ENCODE measurements around the gene DDR2.
"Not testable (repeated sequence)": the region's sequence is repeated elsewhere in the genome, so short reads cannot be mapped to it uniquely, and the experiment has no call there.

Gene DDR2

DNA sequence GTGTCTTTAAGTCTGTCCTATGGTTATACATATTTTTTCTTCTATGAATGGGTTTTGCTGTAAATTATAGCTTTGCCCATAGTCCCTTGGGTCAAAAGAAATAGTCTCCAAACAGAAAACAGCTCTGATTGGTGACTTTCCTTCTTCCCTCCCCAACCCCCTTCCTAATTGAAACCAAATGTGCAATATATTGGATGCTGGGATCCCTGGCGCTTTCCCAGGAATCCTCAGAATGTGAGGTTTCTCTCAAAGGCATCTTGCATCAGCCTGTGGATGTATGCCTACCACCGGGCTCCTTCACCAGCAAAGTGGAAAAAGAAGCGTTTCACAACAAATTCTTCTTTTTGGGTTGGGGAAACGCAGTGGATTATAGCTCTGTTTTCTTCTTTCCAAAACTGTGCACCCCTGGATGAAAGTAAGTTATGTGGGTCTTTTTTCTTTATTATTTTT lies at the start of gene DDR2:
Gene DDR2, plus strand, starts transcription at position 248 of the 450 bp plus-strand sequence. CDS start 86,600 bp downstream, outside the sequence.
- DNase-seq (ENCODE audit: low read depth in 2 of 2) = no peak

DNA sequence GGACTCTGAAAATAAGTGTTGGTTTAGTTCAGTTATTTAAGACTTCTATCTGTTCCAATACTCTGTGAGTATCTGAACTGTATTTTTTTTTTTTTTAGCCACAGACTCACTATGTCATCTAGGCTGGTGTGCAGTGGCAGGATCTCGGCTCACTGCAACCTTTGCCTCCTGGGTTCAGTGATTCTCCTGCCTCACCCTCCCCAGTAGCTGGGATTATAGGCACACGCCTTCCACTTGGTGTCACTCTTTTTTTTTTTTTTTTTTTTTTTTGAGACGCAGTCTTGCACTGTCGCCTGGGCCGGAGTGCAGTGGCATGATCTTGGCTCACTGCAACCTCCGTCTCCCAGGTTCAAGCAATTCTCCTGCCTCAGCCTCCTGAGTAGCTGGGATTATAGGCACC lies 49.4 kb upstream of the DDR2 start:
- not testable (repeated sequence) for DNase-seq (ENCODE audit: low read depth in 2 of 2)

DNA sequence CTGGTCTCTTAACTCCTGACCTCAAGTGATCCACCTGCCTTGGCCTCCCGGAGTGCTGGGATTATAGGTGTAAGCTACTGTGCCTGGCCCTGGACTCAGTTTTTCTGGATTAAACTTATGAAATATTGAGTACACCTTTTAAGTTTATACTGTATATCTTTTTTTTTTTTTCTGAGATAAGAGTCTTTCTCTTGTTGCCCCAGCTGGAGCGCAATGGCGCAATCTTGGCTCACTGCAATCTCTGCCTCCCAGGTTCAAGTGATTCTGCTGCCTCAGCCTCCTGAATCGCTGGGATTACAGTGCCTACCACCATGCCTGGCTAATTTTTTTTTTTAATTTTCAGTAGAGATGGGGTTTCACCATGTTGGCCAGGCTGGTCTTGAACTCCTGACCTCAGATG lies 47.2 kb upstream of the DDR2 start:
- not testable (repeated sequence) for DNase-seq (ENCODE audit: low read depth in 2 of 2)

DNA sequence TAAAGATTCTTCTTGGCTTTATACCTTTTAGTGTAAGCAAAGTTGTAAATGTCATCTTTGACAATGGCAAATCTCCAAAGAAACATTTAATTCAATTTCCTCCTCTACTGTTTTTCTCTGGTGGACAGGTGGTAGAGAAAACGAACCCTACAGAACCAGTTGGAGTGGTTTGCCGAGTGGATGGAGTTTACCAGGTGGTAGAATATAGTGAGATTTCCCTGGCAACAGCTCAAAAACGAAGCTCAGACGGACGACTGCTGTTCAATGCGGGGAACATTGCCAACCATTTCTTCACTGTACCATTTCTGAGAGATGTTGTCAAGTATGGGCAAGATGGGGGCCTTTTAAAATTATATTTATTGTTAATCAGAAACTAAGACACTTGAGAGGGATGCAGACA lies 44.9 kb upstream of the DDR2 start:
- DNase-seq (ENCODE audit: low read depth in 2 of 2) = no peak

DNA sequence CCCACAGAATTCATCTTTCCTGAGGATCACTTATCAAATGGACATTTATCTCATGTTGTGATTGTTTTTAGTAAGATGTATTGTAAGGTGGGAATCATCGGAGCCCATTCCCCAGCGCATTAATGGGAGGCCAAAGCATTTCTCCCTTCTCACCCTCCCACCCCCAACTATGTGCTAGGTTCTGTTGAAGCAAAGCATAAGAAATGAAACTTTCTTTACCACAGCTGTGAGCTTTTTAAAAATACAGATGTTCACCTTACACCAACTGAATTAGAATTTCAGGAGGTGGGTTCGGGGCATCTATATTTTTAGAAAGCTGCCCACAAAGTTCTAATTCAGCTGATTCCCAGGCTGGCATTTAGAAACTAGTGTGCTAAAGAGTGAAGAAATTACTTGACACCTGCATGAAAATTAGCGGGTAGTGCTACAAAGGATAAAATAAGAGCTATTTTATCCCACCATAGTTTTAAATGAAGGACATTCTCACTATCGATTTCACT lies 44.5 kb upstream of the DDR2 start:
- DNase-seq (ENCODE audit: low read depth in 2 of 2) = no peak

DNA sequence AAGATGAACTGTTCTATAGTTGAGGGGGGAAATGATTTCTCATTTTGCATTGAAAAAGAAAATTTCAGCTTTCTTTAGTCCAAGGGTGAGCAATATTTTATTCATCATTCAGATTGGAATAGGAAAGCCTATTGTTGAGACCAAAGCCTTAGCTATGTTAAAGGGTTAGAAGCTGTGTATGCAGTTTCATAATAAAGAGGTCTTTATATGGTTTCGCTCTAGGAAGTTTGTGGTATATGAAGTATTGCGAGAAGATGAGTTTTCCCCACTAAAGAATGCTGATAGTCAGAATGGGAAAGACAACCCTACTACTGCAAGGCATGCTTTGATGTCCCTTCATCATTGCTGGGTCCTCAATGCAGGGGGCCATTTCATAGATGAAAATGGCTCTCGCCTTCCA lies 42.2 kb upstream of the DDR2 start:
- DNase-seq (ENCODE audit: low read depth in 2 of 2) = no peak

DNA sequence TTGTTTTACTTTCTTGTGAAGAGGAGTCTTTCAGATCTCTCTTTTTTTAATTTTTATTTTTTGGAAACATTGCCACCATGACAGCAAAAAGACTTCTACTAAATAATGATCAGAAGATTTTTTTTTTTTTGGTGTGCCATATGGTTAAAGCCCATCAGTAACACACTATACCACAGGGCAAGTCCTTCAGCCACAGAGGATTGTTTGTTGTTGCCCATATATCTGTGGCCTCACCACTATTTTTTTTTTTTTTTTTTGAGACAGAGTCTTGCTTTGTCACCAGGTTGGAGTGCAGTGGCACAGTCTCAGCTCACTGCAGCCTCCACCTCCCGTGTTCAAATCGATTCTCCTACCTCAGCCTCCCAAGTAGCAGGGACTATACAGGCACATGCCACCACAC lies 41.6 kb upstream of the DDR2 start:
- DNase-seq (ENCODE audit: low read depth in 2 of 2) = no peak

DNA sequence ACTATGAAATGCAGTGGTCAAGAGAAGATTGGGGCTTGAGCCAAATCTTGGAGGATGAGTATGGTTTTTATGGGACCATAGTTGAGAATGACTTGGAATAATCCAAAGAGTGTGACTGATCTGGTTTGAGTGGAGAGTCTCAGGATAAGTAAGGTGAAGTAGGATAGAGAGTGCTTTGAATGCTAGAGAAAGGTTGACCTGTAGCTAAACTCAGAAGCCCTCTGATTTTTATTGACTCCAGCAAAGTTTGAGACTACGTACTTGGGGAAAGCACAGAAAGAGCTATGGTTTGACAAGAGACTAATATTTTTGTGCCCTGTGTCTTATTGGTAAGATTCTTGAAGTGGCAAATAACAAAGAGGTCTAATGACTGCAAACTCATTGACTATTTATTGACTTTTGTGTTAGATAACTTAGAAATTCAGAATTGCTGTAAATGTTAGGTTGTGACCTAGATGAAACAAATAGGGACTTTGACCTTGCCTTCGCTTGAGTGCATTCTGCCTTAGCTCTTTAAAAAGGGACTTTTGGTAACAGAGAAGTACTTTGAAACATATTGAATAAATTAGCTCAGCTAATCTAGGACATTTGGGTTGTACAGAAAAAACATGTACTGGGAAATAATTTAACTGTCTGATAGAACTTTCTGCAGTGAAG lies 35.6 kb upstream of the DDR2 start:
- no peak for DNase-seq (ENCODE audit: low read depth in 2 of 2)

DNA sequence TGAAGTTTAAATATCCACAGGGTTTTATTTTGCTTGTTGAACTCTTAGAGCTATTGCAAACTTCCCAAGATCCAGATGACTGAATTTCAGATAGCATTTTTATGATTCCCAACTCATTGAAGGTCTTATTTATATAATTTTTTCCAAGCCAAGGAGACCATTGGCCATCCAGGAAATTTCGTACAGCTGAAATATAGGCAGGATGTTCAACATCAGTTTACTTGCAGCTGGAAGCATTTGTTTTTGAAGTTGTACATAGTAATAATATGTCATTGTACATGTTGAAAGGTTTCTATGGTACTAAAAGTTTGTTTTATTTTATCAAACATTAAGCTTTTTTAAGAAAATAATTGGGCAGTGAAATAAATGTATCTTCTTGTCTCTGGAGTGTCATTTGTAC lies 32.8 kb upstream of the DDR2 start:
- DNase-seq (ENCODE audit: low read depth in 2 of 2) = no peak

DNA sequence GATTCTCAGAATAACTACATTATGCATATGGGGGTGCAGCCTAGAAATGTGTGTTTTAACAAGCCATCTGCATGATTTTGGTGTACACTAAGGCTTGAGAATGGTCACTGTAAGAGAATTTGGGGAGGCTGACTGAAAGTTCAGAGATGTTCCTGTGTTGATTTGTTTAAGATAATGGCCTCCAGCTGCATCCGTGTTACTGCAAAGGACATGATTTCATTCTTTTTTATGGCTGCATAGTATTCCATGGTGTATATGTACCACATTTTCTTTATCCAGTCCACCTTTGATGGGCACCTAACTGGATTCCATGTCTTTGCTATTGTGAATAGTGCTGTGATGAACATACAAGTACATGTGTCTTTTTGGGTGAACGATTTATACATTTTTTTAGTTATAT lies 29.1 kb upstream of the DDR2 start:
- not testable (repeated sequence) for DNase-seq (ENCODE audit: low read depth in 2 of 2)

DNA sequence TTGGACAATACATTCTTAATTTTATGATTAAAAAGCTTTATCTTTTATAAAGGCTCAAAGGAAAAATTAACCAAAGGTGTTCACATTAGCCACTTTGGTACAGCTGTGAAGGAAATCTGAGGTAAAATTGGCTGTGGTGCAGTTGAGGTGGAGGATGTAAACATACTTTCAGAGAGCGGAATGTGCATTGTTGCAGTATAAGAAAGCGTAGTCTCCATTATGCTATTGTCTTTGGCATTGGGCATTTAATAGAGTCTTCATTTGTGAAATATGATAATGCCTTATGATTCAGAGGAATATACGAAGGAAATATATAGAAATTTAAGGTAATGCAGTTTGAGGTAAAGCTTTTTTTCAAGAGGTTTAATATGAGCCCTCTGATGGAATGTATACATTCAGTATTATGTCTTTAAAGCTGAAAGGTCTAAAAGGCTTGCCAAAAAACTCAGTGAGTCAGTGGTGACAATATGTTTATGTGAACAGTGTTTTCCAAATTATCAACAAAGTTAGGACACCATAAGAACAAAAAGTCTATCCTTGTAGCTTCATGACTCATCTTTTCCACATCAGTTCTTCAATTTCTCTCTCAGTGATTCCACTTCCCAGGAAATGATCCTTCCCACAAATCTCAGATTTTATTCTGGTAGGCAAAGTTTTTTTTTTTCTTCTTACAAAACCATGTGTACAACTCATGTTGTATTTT lies 26.9 kb upstream of the DDR2 start:
- no peak for DNase-seq (ENCODE audit: low read depth in 2 of 2)

DNA sequence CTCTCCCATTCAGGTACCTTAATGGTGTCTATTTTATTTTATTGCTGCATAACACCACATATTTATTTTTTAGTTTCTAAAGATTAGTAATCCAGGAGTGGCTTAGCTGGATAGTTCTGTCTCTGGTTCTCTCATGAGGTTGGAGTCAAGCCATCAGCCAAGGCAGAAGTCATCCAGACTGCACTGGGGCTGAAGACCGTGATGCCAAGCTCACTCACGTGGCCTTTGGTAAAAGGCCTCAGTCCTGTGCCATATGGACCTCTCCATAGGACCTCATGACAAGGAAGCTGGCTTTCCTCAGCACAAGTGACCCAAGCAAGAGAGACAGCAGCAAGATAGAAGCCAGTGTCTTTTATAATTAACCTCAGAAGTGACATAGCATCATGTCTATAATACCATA lies 23.0 kb upstream of the DDR2 start:
- DNase-seq (ENCODE audit: low read depth in 2 of 2) = no peak

DNA sequence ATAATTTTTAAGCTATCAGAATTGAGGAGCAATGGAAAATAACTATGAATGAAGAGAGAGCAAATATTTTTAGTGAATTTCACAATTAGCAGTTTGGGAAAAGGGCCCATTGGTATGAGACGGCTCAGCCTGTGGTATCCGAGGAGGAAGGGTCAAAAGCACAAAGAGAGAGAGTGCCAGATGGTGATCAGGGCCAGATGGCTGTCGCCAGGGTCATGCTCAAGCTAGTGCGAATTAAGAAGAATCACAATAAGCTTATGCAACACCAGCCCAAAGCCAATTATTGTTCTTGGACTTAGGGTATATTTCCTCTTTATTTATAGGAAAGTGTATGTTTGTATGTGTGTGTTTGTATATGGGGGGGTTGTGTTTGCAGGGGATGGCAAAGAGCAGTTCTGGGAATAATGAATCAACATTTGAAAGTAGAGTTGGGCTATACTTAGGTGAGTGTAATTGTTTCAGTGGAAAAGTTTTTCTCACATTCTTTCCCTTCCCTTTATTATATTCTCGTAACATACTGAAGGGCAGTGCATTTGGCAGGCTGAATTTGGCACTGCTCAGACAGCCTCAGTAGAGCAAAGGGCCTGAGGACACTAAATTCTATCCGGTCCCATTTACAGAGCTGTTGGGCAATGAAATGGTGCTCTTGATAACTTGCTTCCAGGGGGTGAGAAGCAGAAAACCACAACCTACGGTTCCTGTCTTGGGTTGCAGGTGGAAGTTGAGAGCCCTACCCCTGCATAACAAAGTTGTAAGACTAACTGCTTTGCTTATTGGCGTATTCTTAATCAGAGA lies 19.5 kb upstream of the DDR2 start:
- DNase-seq (ENCODE audit: low read depth in 2 of 2) = no peak

DNA sequence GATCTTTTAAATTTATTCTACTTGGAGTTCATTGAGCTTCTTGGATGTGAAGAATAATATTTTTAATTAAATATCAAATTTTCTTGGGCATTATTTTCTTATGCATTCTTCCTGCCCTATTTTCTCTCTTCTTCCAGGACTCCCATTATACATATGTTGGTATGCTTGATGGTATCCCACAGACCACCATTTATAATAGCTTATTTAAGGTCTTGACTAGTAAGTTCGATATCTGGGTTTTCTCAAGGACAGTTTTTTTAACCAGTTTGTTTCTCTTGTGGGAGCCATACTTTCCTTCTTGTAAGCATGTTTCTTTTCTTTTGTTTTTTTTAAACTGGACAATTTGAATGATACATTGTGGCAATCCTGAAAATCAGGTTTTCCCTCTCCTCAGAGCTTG lies 15.4 kb upstream of the DDR2 start:
- DNase-seq (ENCODE audit: low read depth in 2 of 2) = no peak

DNA sequence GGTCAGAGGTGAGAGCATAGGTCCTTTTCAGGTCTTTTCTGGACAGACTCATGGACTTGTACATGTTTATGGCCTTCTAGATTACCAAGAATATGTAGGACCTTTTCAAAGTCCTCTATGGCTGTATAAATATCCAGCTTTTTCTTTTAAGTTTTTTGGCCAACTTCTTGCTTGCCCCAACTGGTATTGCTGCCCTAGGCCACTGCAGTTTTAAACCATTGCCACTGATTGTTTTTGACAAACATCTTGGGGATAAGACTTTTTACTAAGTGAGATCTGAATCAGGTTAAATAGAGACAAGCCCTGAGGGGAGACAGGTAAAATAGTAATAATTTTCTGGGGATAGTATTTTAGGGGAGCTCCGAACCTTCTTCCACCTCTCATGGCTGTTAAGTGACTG lies 14.8 kb upstream of the DDR2 start:
- no peak for DNase-seq (ENCODE audit: low read depth in 2 of 2)

DNA sequence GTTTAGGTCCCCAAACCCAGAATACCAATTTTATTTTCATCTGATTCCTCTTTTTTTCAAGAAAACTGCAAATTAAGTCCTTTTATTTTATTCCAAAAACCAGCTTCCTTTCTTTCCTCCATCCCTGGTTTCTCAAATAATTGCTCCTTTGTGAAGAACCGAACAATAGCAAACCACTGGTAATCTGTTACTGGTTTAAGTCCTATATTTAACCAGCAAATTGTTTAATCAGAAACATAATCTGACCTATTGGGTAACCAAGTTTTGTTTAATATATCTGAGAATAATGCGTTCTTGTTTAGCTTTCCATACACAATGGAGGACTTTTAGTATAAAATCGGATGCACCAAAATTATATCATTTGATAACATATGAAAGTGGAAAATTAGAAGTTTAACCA lies 13.2 kb upstream of the DDR2 start:
- no peak for DNase-seq (ENCODE audit: low read depth in 2 of 2)

DNA sequence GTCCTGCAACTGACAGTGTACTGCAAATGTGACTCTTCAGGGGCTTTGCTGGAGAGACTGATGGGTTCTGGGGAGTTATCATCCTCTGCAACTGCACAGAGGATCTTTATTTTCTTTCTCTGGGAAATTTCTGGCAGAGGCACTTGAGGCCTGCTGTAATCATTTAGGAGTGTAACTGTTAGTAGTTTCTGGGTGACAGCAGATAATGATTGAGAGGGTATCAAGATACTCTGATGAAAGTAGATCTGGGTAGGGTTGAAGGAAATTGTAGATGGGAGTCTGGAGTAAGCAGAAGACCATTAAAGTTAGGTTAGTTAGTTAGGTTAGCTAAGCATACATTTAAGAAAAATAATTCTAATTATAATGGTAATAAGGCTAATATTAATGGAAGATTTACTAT lies 11.0 kb upstream of the DDR2 start:
- no peak for DNase-seq (ENCODE audit: low read depth in 2 of 2)

DNA sequence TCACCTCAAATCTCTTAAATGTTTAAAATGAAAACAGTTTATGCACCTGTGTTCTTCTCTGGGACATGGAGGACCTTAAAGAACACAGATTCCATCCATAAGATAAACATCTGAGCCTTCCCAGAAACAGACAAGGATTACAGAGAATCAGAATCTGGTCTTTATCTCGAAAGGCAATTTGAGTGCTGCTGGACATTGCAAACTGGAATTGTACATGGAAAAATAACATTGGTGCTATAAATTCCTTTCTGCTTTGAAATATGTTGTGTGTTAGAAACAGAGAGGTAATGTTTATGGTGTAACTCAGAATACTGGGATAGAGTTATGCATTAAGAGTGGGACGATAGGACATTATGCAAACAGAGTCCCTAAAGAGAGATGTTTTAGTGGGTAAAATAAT lies 6.6 kb upstream of the DDR2 start:
- no peak for DNase-seq (ENCODE audit: low read depth in 2 of 2)

DNA sequence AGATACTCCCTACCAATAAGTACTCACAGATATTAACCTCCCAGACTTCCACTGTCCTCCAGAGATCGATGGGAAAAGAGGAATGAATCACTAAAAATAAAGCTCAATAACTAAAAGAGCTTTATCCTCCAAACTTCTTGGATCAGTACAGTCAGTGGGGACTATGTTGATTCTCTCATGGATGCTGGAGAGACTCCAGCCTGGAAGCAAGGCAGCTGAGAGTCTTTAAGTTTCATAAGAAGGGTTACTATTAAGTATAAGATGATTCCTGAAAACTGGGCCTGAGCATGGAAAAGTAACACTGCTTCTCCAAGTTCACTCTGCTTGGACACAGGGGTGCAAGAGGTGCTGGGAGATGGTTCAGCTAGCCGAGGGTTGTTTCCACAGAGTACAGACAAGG lies 6.2 kb upstream of the DDR2 start:
- DNase-seq (ENCODE audit: low read depth in 2 of 2) = no peak

DNA sequence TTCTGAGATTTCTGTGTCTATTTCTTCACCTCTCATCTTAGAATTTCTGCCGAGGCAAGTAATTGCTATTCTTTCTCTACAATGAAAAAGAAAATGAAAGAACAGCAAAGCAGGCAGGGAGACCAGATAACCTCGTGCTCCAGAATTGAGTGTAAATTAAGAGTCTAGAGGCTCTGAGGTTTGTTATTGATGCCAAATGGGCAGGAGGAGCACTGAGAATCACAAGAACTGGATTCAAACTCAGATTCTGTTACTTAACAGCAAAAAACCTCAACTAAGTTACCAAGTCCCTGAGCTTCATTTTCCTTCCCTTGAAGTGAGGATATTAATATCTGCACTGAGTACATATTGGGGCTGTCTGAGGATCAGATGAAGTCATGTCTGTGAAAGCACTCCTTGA lies 5.5 kb upstream of the DDR2 start:
- no peak for DNase-seq (ENCODE audit: low read depth in 2 of 2)

DNA sequence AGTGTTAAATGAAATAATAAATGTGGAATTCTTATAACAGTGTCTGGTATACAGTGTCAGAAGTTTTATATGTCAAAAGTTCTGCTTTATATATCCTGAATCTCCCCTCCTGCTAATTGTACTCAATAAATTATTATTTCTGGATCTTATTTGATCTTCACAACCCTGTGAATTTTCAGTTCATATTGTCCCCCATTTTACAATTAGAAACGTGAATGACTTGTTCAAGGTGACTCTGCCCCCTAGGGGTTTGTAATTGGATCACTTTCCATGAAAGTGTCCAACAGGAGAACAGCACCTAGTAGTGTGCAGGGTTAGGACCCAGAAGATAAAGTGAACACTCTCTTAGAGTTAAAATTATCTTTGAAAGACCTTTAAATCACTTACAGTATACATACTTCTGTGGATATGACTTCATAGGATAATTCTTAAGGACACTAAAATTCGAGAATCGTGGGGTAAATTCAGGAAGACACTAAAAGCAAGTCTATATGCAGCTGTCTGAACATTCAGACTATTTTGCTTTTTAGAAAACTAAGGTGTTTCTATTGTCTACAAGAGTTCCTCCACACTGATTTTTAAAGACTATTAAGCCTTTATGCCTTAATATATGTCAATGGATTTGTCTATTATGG lies 4.5 kb upstream of the DDR2 start:
- DNase-seq (ENCODE audit: low read depth in 2 of 2) = no peak

DNA sequence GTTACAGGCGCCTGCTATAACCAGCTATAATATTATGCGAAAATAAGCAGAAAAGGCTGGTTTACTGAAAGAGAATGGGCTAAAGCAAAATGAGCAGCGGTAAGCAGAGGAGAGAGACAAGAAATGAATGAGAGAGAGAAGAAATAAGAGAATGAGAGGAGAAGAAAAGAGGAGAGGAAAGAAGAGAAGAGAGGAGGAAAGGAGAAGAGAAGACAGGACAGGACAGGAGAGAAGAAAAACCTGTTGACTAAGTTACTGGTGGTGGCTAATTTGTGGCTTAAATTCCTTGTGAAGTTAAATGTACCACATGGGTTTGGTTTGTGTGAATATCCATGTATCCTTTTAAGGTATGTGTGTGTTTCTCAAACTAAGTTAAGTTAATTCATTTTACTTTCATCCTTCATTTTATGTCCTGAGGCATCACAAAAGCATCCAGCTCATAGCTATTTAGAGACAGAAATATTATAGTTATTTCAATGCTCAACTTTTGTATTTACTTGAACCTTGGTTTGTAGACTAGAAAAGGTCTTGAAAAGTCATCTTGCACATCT lies 3.1 kb upstream of the DDR2 start:
- DNase-seq (ENCODE audit: low read depth in 2 of 2) = no peak

Data from stimulated activated CD4-positive, alpha-beta T cell treated with anti-CD3 and anti-CD28 coated beads, Interleukin-12 subunit alpha, Interleukin-12 subunit beta, amount 100 ng/mL, for 24 hours (primary cell).